Osteocyte (in vitro differentiated cells): ENCODE measurements around the gene DNAJB14. TPM values are rescaled to one million over a fixed set of nuclear protein-coding genes. Genes with fewer than 3 reads are reported as not detected.

Experiments
- DNase-seq: peaks from one replicate; pipeline ENCODE4 v3.0.0; 2021; ENCODE audit warnings: mixed read lengths; ENCODE audit not compliant: unreplicated experiment; ENCODE audit errors: extremely low spot score
- H3K27ac Mint-ChIP-seq: one replicate; pipeline ENCODE4 v1.8.0; 2021; ENCODE audit warnings: mild to moderate bottlenecking, mixed read lengths; ENCODE audit not compliant: unreplicated experiment
- H3K27me3 Mint-ChIP-seq: one replicate; pipeline ENCODE4 v1.8.0; 2021; ENCODE audit warnings: mixed read lengths; ENCODE audit not compliant: unreplicated experiment
- H3K36me3 Mint-ChIP-seq: one replicate; pipeline ENCODE4 v1.8.0; 2021; ENCODE audit warnings: mixed read lengths; ENCODE audit not compliant: unreplicated experiment
- H3K4me1 Mint-ChIP-seq: one replicate; pipeline ENCODE4 v1.8.0; 2021; ENCODE audit warnings: mixed read lengths; ENCODE audit not compliant: unreplicated experiment
- H3K4me3 Mint-ChIP-seq: one replicate; pipeline ENCODE4 v1.8.0; 2021; ENCODE audit warnings: mild to moderate bottlenecking, moderate library complexity, mixed read lengths; ENCODE audit not compliant: unreplicated experiment
- H3K9me3 Mint-ChIP-seq: one replicate; pipeline ENCODE4 v1.8.0; 2021; ENCODE audit warnings: mixed read lengths; ENCODE audit not compliant: unreplicated experiment
- total RNA-seq: library from RNA; stranded (reverse); gene quantifications from 2 replicates; pipeline ENCODE4 v1.2.1, GENCODE V29; 2021
- TF ChIP-seq, protein P1 (sequence below): fragments of 200-600 bp; sonication (generic); IDR thresholded peaks from 2 replicates; pipeline ENCODE4 v1.5.0; 2021; ENCODE audit warnings: antibody characterized with exemption, mild to moderate bottlenecking, moderate library complexity

The DNAJB14 gene
- total RNA-seq, 1 donor from 2014 or later, result 56.5 TPM

DNA sequence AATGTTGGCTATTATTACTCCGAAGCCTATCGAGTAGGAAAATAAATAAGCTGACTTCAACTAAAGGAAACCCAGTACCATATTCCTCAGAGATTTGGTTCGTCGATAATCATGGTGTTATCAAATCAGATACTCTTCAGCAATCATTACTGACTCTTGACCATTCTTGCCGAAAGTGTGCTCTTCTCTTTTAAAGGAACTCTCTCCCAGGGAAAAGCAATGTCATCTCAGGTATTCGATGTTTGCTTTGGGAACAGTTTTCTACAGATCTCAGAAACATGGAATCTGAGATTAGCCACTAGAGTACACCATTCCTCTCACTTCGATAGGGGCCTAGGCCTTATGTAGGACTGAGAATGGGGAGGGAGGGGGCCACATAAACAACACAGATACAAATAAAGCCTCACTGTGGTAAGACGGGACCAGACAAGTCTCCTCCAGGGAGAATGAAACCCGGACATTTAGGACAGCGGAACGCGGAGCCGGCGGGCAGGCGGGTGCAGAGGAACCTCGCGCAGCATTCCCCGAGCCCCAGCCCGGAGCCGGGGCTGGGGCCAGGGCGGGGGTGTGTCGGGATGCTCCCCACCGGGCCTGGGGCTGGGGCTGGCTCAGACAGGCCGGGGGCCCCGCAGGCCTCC lies 581 bp downstream of the DNAJB14 start:
- no peak for DNase-seq
- peaks cover 15% of the 10 kb centered on the region for H3K36me3 Mint-ChIP-seq
- no peaks in the 10 kb centered on the region for H3K27me3 Mint-ChIP-seq
- H3K4me1 Mint-ChIP-seq, result peaks cover 44% of the 10 kb centered on the region
- no peaks in the 10 kb centered on the region for H3K9me3 Mint-ChIP-seq
- H3K27ac Mint-ChIP-seq, result peak overlapping the region; percentile 93
- peak overlapping the region; percentile 93 for H3K4me3 Mint-ChIP-seq
- TF ChIP-seq, protein P1, sequence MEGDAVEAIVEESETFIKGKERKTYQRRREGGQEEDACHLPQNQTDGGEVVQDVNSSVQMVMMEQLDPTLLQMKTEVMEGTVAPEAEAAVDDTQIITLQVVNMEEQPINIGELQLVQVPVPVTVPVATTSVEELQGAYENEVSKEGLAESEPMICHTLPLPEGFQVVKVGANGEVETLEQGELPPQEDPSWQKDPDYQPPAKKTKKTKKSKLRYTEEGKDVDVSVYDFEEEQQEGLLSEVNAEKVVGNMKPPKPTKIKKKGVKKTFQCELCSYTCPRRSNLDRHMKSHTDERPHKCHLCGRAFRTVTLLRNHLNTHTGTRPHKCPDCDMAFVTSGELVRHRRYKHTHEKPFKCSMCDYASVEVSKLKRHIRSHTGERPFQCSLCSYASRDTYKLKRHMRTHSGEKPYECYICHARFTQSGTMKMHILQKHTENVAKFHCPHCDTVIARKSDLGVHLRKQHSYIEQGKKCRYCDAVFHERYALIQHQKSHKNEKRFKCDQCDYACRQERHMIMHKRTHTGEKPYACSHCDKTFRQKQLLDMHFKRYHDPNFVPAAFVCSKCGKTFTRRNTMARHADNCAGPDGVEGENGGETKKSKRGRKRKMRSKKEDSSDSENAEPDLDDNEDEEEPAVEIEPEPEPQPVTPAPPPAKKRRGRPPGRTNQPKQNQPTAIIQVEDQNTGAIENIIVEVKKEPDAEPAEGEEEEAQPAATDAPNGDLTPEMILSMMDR, result no peak

DNA sequence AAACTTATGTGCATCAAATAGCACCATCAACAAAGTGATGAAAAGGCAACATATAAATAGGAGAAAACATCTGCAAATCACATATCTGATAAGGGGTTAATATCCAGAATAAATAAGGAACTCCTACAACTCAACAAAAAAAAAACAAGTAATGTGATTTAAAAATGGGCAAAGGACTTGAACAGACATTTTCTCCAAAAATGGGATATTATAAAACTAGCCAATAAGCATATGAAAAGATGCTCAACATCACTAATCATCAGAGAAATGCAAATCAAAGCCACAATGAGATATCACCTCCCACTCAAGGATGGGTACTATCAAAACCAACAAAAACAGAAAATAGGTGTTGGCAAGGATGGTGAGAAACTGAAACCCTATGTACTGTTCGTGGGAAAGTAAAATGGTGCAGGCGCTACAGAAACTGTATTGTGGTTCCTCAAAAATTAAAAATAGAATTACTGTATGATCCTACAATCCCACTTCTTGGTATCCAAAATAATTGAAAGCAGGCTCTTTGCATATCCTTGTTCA lies 2.4 kb downstream of the DNAJB14 start:
- H3K9me3 Mint-ChIP-seq, result no peaks in the 10 kb centered on the region
- H3K4me3 Mint-ChIP-seq, result peak overlapping the region; percentile 10
- peaks cover 44% of the 10 kb centered on the region for H3K4me1 Mint-ChIP-seq
- TF ChIP-seq, protein P1, result no peak
- H3K27ac Mint-ChIP-seq, result no peak overlapping the region
- peaks cover 15% of the 10 kb centered on the region for H3K36me3 Mint-ChIP-seq
- no peak for DNase-seq
- no peaks in the 10 kb centered on the region for H3K27me3 Mint-ChIP-seq

DNA sequence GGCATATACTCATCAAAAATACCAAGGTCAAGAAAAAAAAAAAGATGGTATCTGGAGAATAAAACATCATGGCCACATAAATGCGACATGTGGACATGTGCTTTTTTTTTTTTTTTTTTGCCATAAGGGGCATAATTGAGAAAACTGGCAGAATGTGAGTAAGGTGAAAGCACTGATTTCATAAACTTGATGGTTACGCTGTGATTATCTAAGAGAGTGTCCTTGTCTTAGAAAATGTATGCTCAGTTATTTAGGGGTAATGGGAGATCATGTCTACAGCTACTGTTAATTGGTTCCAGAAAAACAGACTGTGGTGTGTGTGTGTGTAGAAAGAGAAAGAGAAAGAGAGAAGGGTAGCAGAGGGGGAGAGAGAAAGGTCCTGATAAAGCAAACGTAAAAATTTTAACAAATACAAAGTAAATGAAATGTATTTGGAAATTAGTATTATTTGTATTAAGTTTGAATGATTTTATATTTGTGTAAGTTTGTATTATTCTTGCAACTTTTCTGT lies 8.1 kb downstream of the DNAJB14 start:
- Mint-ChIP-seq H3K36me3 (peaks cover 23% of the 10 kb centered on the region), H3K27me3 (no peaks in the 10 kb centered on the region), H3K4me1 (peaks cover 7% of the 10 kb centered on the region), H3K4me3 (no peak overlapping the region), H3K27ac (no peak overlapping the region), H3K9me3 (peaks cover 13% of the 10 kb centered on the region)
- TF ChIP-seq, protein P1, result no peak
- DNase-seq, result no peak

DNA sequence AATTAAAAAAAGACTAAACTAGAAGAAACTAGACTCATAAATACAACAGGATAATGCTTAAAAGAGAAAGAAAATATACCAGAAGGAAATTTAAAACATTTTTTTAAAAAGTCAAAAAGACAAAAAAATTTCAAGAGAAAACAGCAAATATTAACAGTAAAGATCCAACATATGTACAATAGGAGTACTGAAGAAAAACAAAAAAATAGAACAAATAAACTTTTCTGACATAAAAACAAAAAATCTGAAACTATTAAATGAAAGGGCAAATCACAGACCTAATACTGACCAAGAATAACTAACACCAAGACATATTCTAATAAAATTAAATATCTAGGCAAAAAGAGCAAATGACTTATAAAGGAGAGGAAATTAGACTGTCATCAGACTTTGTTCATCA lies 11.5 kb downstream of the DNAJB14 start:
- Mint-ChIP-seq H3K9me3 (peaks cover 21% of the 10 kb centered on the region), H3K36me3 (peaks cover 36% of the 10 kb centered on the region), H3K27me3 (no peaks in the 10 kb centered on the region), H3K4me3 (no peak overlapping the region), H3K27ac (no peak overlapping the region), H3K4me1 (no peaks in the 10 kb centered on the region)
- TF ChIP-seq, protein P1, result no peak
- no peak for DNase-seq

DNA sequence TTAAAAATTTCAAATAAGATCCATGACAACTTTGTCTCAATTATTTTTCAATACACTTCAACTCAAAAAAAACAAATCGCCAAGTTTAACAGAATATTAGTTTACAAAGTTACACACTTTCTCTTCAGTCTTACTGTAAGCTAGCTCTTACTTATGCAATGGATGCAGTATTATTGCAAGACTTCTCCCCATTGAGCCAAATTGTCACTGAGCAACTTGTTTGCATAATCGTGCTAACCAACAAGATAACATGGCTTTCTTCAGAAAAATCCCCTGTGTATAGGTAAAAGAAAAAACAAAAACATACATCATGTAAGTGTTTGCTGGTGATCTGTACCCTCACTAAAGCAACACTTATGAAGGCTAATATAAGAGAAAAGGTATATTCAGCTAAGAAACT lies 18.9 kb downstream of the DNAJB14 start:
- Mint-ChIP-seq H3K27me3 (no peaks in the 10 kb centered on the region), H3K9me3 (peaks cover 4% of the 10 kb centered on the region), H3K36me3 (peaks cover 24% of the 10 kb centered on the region), H3K4me3 (no peak overlapping the region), H3K4me1 (no peaks in the 10 kb centered on the region), H3K27ac (no peak overlapping the region)
- TF ChIP-seq, protein P1, result no peak
- no peak for DNase-seq
